H1 (cell line): ENCODE measurements around the gene MXD3.

Experiments used
- JUN ChIP-seq: IDR thresholded peaks from 2 replicates; pipeline ENCODE4 v1.6.1; 2011; ENCODE audit warnings: low read depth, mild to moderate bottlenecking, improper control_type of control experiment, low read length
- MAFK ChIP-seq: IDR thresholded peaks from 2 replicates; pipeline ENCODE4 v1.6.1; 2012; ENCODE audit warnings: low read depth, mild to moderate bottlenecking, improper control_type of control experiment, low read length
- POLR2AphosphoS5 ChIP-seq: IDR thresholded peaks from 2 replicates; pipeline ENCODE4 v1.6.1; 2011; ENCODE audit warnings: low read depth, low read length
- TAF1 ChIP-seq: IDR thresholded peaks from 2 replicates; pipeline ENCODE4 v1.6.1; 2011; ENCODE audit warnings: mild to moderate bottlenecking, low read depth, low read length
- ZNF274 ChIP-seq: IDR thresholded peaks from 2 replicates; pipeline ENCODE4 v1.7.0; 2012; ENCODE audit warnings: low read length, borderline replicate concordance; ENCODE audit errors: extremely low read depth
- TF ChIP-seq, protein P1 (sequence below), 3 experiments: IDR thresholded peaks; 1 replicate in 2 of 3; 2 replicates in 1 of 3; pipeline versions ENCODE4 v1.5.1 to v1.6.1; 2011; ENCODE audit warnings: low read length in 3 of 3, mild to moderate bottlenecking in 3 of 3, inconsistent platforms in 2 of 3, low read depth in 1 of 3, moderate library complexity in 1 of 3; ENCODE audit not compliant: insufficient read depth in 1 of 3; ENCODE audit errors: control extremely low read depth in 1 of 3

DNA sequence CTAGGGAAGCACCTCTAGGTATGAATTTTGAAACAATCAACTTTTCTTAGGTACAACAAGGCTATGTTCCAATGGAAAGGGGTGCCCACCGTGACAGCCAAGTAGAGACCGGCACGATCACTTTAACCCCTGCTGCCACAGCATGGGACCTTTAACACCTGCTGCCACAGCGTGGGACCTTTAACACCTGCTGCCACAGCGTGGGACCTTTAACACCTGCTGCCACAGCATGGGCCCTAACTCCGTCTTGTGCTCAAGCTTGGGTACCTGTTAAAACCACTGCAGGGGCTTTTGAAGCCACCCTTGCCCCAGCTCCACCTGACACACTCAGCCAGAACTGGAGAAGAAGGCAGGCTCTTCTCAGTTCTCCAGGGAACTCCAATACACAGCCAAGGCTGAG lies 18.2 kb upstream of the MXD3 start:
- TF ChIP-seq, protein P1, sequence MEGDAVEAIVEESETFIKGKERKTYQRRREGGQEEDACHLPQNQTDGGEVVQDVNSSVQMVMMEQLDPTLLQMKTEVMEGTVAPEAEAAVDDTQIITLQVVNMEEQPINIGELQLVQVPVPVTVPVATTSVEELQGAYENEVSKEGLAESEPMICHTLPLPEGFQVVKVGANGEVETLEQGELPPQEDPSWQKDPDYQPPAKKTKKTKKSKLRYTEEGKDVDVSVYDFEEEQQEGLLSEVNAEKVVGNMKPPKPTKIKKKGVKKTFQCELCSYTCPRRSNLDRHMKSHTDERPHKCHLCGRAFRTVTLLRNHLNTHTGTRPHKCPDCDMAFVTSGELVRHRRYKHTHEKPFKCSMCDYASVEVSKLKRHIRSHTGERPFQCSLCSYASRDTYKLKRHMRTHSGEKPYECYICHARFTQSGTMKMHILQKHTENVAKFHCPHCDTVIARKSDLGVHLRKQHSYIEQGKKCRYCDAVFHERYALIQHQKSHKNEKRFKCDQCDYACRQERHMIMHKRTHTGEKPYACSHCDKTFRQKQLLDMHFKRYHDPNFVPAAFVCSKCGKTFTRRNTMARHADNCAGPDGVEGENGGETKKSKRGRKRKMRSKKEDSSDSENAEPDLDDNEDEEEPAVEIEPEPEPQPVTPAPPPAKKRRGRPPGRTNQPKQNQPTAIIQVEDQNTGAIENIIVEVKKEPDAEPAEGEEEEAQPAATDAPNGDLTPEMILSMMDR (IDR thresholded peaks at IDR 0.05; ENCODE audit: control extremely low read depth in 1 of 3, insufficient read depth in 1 of 3, low read depth in 1 of 3, low read length in 3 of 3), result no peak
- TF ChIP-seq JUN (no peak), MAFK (no peak), POLR2AphosphoS5 (no peak), ZNF274 (no peak), TAF1 (no peak)
